ENCODE measurements around the gene BLMH.
"Not testable (repeated sequence)": the region's sequence is repeated elsewhere in the genome, so short reads cannot be mapped to it uniquely, and the experiment has no call there.

BLMH gene

DNA sequence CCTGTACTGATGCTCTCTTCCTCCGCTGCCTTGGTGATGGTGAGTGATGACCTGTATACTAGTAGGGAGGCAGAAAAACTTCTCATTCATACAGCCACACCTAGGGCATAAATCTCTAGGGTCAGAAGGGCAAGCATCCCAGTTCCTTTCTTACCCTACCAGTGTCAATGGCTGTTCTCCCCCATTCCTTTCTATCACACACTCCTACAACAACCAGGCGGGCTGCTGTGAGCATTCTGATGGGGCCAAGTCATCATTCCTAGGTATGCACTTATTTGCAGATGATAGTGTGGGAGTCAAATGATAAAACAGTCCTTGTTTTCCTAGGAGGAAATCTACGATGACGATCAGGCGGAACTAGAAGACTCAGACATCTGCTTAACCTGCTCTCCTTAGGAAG, 42.3 kb downstream of the BLMH start:
- DNase-seq (ENCODE audit: low read depth) = no peak

DNA sequence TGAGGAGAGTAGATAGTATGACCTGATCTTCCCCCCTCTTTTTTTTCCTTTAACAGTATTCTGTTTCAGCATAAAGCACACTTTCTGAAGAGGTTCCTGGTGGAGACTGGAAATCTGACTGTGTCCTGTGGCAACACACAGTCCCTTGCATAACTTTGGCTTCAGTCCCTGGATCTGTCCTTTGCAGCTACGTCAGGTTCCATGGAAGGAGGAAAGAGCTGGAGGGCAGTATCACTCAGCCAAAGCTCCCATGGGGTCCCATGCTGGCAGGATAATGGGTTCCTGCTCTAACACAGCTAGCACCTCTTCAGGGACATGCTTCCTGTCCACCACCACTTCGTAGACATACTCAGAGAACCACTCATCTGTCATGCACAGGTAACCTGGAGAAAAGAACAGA, 43.0 kb downstream of the BLMH start:
- DNase-seq (ENCODE audit: low read depth) = no peak

GRCh38 chr17:30246460-30246859, 45.3 kb downstream of the BLMH start:
- DNase-seq (ENCODE audit: low read depth) = no peak

- peak; percentile 72 for DNase-seq (ENCODE audit: low read depth)
Measured at GRCh38 chr17:30244853-30245385, 46.8 kb downstream of the BLMH start.

GRCh38 chr17:30243568-30243967, 48.2 kb downstream of the BLMH start:
- no peak for DNase-seq (ENCODE audit: low read depth)

DNA sequence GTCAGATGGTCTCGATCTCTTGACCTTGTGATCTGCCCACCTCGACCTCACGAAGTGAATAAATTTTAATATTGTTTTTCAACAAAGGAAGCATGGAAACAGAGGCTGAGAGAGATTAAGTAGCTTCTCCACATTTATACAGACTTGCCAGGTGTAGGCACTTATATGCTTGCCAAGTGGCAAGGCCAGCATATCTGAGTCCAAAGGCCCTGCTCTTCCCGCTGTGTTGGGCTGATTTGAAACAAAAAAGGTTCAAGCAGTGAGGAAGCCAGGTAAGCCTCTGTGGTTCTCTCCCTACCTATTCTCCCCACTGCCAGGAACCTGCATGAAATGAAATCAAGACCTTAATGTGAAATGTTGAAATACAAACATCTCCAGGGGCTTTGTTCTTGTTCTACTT, 48.7 kb downstream of the BLMH start:
- no peak for DNase-seq (ENCODE audit: low read depth)

DNA sequence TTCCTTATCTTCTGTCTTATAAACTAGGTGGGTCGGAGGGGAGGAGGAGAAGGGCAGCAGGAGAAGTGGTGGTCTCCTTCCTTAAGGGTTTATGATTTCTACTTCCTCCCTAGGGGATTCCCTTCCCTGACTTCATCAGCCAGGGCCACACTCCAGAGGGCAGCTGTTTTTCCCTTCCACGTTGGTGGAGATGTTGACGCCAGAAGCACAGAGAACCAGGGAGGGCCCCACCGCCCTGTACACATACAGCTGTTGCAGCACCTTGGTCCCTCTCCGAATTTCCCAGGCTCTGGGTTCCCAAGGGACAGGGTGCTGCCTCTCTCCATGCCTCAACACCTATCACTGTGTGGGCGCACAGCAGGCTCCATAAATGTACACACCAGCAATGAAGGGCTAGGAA, 50.7 kb downstream of the BLMH start:
- DNase-seq (ENCODE audit: low read depth) = no peak

GRCh38 chr17:30240177-30240576, 51.6 kb downstream of the BLMH start:
- DNase-seq (ENCODE audit: low read depth) = no peak

GRCh38 chr17:30239089-30239462, 52.7 kb downstream of the BLMH start:
- DNase-seq (ENCODE audit: low read depth) = no peak

DNA sequence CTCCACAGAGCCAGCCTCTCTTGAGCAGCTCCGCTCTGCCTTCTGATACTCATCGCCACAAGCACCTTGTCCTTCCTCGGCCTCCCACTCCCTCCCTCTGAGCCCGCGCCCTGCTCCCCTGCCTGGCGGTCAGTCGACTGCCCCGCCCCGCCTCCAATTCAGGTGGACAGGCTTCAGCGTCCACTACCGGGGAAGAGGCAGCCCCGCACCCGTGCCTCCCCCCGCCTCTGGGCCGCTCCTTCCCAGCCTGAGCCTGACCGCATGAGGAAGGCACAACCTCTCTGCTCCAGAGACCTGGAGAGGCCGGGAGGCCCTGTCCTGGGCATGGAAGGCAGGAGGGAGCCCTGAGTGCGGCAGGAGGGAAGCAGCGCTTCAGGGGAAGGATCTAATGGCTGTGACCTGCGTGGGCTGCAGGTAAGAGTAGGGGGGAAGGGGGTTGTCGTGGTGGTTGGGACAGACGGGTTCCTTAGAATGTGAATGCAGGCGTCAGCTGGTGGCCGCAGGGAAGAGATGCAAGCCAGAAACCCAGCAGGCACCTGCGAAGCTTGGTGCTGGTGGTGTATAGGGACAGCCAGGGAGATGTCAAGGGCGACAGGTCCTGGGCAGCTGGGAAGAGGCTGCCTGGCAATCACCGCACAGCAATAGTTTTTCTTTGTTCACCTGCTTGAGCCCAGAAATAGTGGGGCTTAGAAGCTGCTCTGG, 53.2 kb downstream of the BLMH start:
- no peak for DNase-seq (ENCODE audit: low read depth)

- DNase-seq (ENCODE audit: low read depth) = no peak
Measured at GRCh38 chr17:30238003-30238344, 53.8 kb downstream of the BLMH start.

DNA sequence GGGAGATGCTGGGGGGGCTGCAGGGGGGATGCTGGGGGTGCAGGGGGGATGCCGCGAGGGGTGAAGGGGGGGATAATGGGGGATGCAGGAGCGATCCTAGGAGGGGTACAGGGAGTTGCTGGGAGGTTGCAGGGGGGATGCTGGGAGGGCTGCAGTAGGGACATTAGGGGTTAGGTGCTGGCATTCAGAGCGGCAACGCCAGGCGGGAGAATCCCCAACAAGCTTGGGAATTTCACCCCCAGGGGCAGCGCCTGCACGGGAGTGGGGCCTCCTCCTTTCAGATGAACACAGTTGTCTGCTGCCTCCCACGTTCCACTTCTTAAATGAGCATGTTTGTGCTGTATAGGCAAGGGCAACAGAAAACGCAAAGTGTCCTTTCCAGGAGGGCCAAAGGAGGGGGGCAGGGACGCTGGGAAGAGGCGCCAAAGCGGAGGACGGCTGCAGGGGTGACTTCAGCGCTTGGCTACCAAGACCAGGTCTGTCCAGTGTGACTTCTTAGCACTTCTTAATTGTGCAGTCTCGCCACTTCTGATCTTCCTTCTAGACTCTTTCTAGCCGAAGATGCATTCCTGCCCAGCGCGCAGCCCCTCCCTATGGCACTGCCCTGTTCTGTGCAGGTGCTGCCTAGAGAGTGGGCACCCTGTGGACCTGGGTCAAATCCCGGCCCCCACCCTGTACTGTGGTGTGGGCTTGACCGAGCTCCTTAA, 54.3 kb downstream of the BLMH start:
- DNase-seq (ENCODE audit: low read depth) = no peak

DNA sequence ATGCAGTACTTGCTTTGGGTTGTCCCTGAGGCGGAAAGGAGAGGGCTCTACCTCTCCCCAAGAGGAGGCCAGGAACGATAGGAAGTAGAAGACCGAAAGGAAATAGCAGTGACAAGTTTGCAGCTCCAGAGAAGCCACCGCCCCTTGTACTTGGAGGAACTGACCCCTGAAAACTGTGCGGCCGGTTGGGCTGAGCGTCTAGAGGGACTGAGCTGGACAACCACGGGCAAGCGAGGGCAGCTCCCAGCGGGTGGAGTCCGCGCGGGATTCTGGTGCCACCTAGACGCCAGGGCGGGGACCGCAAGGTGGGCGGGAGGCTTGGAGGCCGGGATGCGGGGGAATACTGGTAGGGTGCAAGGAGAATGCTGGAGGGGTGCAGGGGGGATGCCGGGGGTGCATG, 55.0 kb downstream of the BLMH start:
- peak; percentile 16 for DNase-seq (ENCODE audit: low read depth)

DNA sequence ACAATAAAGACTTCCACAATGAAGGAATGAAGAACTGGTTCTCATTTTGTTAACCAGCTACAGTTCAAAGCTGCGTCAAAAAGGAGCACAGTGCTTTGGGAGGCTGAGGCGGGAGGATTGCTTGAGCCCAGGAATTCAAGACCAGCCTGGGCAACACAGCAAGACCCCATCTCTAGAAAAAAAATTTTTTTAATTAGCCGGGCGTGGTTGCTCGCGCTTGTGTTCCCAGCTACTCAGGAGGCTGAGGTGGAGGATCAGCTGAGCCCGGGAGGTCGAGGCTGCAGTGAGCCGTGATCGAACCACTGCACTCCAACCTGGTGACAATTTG, 55.5 kb downstream of the BLMH start:
- DNase-seq (ENCODE audit: low read depth) = no peak

GRCh38 chr17:30235386-30236296, 56.1 kb downstream of the BLMH start, which contains the start of gene SLC6A4:
SLC6A4 (minus strand) TSS chr17:30235697; CDS start chr17:30221958, 13,739 bp downstream.
- no peak for DNase-seq (ENCODE audit: low read depth)

DNA sequence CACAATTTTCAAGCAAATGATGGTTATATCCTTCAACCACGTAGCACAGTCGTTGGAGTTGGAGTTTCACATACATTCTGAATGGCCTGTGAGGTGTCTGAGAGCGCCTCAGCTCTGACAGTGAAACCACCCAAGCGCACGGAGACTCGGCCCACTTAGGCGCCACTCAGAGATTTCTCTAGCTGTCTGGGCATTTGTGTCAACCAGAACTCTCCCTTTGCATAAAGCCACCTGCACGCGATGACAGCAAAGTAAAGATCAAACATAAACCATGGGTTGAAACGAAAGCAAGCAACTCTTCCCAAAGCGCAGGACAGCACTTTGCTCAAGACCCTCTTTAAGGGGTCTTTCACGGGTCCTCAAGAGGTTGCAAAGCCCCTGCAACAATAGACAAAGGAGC, 56.8 kb downstream of the BLMH start:
- DNase-seq (ENCODE audit: low read depth) = no peak

GRCh38 chr17:30234296-30234695, 57.4 kb downstream of the BLMH start:
- no peak for DNase-seq (ENCODE audit: low read depth)

DNA sequence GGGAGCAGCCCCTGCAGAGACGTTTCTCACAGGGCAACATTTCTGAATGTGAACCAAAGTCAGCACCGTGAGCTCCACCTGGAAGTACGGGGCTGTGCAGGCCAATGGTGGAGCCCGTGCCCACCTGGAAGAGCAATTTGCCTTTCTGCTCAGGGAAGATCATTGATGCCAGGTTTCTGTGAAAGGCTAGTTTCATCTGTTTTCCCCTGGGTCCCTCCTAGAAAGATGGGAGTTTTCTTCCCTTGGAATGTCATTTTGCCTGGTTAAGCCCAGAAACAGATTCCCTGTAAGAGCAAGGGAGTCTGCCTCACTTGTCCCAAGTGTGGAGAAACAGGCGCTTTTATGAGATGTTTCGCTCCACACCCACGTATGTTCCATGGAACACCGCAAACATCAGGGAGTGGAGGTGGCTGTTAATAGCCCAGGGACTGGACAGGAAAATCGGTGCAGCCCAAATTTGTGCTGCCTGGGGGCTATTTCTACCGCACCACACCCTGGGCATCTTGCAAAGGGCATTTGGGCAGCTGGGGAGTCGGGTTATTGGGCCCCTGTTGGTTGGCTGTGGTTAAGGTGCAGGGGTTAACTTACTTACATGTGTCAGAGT, 58.8 kb downstream of the BLMH start:
- DNase-seq (ENCODE audit: low read depth) = no peak

DNA sequence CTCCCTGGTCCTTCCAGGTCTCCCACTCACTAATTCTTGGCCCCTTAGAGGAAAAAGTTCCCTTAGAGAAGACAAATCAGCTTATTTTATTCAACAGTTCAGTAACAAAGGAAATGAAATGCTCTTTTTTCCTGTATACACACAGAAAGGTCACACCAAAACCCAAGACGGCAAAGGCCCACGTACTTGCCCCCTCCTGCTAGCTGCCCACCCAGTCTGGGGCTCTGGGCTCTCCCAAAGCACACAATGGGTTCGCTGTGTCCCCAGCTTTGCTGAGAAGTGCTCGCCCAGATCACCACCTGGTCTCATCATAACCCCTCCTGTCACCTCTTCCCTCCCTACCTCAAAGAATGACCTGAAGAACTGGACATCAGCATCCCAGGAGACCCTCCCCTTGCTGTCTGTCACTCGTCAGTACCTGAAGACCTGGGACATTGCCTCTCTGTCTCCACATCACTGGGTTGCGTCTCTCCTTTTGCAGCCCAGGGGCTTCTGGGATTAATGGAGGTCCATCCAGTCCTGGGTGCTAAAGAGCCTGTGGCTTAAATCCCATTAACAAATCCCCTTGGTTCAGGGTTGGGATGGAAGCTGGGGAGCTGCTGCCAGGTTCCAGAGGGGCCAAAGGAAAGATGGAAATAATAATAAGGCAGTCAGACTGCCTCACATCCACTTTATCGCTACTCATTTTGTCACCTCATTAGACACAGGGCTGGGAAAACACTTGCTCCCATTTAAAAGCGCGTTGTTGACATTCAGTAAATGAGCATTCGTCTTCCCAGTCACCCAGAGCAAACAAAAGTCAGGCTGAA, 59.5 kb downstream of the BLMH start:
- DNase-seq (ENCODE audit: low read depth) = no peak

DNA sequence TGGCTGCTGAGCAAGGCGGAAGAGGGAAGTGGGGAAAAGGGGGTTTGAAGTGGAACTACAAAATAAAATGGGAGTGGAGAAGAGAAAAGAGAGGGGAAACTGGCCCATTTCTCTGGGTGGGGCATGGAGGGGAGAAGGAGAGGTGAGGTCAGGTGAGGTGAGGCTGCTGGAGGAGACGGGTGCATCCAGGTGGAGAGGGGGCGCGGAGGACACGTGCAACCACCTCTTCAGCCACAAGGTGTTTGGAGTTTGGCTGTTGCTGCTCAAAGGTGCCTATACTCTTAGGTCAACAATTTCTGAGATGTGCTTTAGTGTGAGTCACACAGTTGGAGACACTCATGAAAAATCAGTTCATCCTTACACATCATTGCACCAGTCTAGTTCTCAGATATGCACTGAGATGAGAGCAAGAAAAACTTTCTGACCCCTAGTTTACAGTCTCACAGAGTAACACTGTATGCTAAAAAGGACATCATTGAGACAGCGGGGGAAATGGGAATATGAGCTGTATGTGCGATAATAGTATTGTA, 61.1 kb downstream of the BLMH start:
- DNase-seq (ENCODE audit: low read depth) = no peak

GRCh38 chr17:30230009-30230408, 61.7 kb downstream of the BLMH start:
- DNase-seq (ENCODE audit: low read depth) = not testable (repeated sequence)

Measured in stromal cell of bone marrow (primary cell).